IMR-90 (cell line): ENCODE measurements around the gene SPNS2. TPM values are rescaled to one million over a fixed set of nuclear protein-coding genes. Genes with fewer than 3 reads are reported as not detected.
A peak's percentile ranks its signal among the peaks of the same experiment; 100 is the strongest.

ENCODE experiments used
- ATAC-seq: fragments of 200-7000 bp; cut with Tn5 transposase; 2 replicates; pipeline ENCODE4 v1.9.1; 2020; ENCODE audit warnings: low read depth, mild to moderate bottlenecking, moderate library complexity
- BruUV-seq: library from RNA; stranded (reverse); fragments of 400-500 nt; replicated peaks from 2 replicates; lab custom pipeline; 2021; lab: Mats Ljungman, UMichigan
- CTCF ChIA-PET: fragments of 300-600 bp; formaldehyde crosslinking; extraction: SDS; loops from one replicate; lab custom pipeline; 2021; ENCODE audit warnings: antibody characterized with exemption; lab: Yijun Ruan, JAX
- POLR2A ChIA-PET: fragments of 300-600 bp; sonication (Branson Sonifier 250); formaldehyde crosslinking; loops from one replicate; lab custom pipeline; 2022; ENCODE audit warnings: antibody characterized with exemption; ENCODE audit not compliant: unreplicated experiment; lab: Charles Lee
- DNase-seq: peaks from one replicate; pipeline ENCODE4 v3.0.0; 2013
- H2AFZ ChIP-seq: replicated peaks from 2 replicates; pipeline ENCODE3; 2013; ENCODE audit warnings: low read length, mild to moderate bottlenecking; ENCODE audit not compliant: poor library complexity
- H2AK5ac ChIP-seq: 2 replicates; pipeline ENCODE4 v1.6.1; 2013; ENCODE audit warnings: low read depth, low read length, inconsistent platforms
- H2AK9ac ChIP-seq: replicated peaks from 2 replicates; pipeline ENCODE3; 2013; ENCODE audit warnings: mild to moderate bottlenecking, low read depth, low read length, moderate library complexity; ENCODE audit not compliant: poor library complexity
- H2BK120ac ChIP-seq: 2 replicates; pipeline ENCODE4 v1.6.1; 2013; ENCODE audit warnings: low read depth, low read length, inconsistent platforms
- H2BK15ac ChIP-seq: 3 replicates; pipeline ENCODE4 v1.6.1; 2013; ENCODE audit warnings: low read depth, low read length, inconsistent platforms
- H2BK20ac ChIP-seq: 2 replicates; pipeline ENCODE4 v1.6.1; 2013; ENCODE audit warnings: low read depth, mild to moderate bottlenecking, inconsistent platforms, low read length, moderate library complexity
- H2BK5ac ChIP-seq: 2 replicates; pipeline ENCODE4 v1.6.1; 2013; ENCODE audit warnings: mild to moderate bottlenecking, low read depth, low read length, inconsistent platforms; ENCODE audit not compliant: poor library complexity, severe bottlenecking
- H3K14ac ChIP-seq: replicated peaks from 2 replicates; pipeline ENCODE4 v1.6.1; 2013; ENCODE audit warnings: low read depth, low read length, inconsistent platforms
- H3K18ac ChIP-seq: 2 replicates; pipeline ENCODE4 v1.6.1; 2013; ENCODE audit warnings: low read depth, low read length, control low read depth
- H3K23ac ChIP-seq: 2 replicates; pipeline ENCODE4 v1.6.1; 2013; ENCODE audit warnings: low read depth, low read length, inconsistent platforms
- H3K27ac ChIP-seq: 2 replicates; pipeline ENCODE4 v1.5.1; 2013; ENCODE audit warnings: mild to moderate bottlenecking, control low read depth, low read length; ENCODE audit not compliant: insufficient read depth
- H3K27me3 ChIP-seq: 2 replicates; pipeline ENCODE4 v1.6.1; 2013; ENCODE audit warnings: low read length; ENCODE audit not compliant: control insufficient read depth, insufficient read depth
- H3K36me3 ChIP-seq: 2 replicates; pipeline ENCODE4 v1.6.1; 2013; ENCODE audit warnings: low read length, mixed read lengths; ENCODE audit not compliant: control insufficient read depth, insufficient read depth
- H3K4ac ChIP-seq: 2 replicates; pipeline ENCODE4 v1.6.1; 2013; ENCODE audit warnings: low read depth, low read length, inconsistent platforms
- H3K4me1 ChIP-seq: 2 replicates; pipeline ENCODE4 v1.6.1; 2013; ENCODE audit warnings: low read length, mixed read lengths; ENCODE audit not compliant: control insufficient read depth, insufficient read depth
- H3K4me2 ChIP-seq: 2 replicates; pipeline ENCODE4 v1.6.1; 2013; ENCODE audit warnings: low read depth, mild to moderate bottlenecking, control low read depth, low read length, moderate library complexity
- H3K4me3 ChIP-seq: 2 replicates; pipeline ENCODE4 v1.5.1; 2013; ENCODE audit warnings: low read depth, mild to moderate bottlenecking, control low read depth, low read length, moderate library complexity; ENCODE audit not compliant: insufficient read depth
- H3K56ac ChIP-seq: 2 replicates; pipeline ENCODE4 v1.6.1; 2013; ENCODE audit warnings: low read length, inconsistent platforms; ENCODE audit not compliant: insufficient read depth; ENCODE audit errors: extremely low read depth
- H3K79me1 ChIP-seq, 2 experiments: 2 replicates each; pipeline ENCODE4 v1.6.1; 2013; ENCODE audit warnings: low read length in 2 of 2, inconsistent platforms in 1 of 2, low read depth in 1 of 2
- H3K9ac ChIP-seq: 2 replicates; pipeline ENCODE4 v1.6.1; 2013; ENCODE audit warnings: low read depth, low read length, control low read depth
- H3K9me1 ChIP-seq: 2 replicates; pipeline ENCODE4 v1.6.1; 2013; ENCODE audit warnings: low read length, inconsistent platforms; ENCODE audit not compliant: insufficient read depth
- H3K9me3 ChIP-seq: 2 replicates; pipeline ENCODE4 v1.6.1; 2013; ENCODE audit warnings: low read length; ENCODE audit not compliant: control insufficient read depth, insufficient read depth
- H4K20me1 ChIP-seq: 2 replicates; pipeline ENCODE4 v1.6.1; 2013; ENCODE audit warnings: low read length, inconsistent platforms; ENCODE audit not compliant: insufficient read depth
- H4K5ac ChIP-seq: 2 replicates; pipeline ENCODE4 v1.6.1; 2013; ENCODE audit warnings: mild to moderate bottlenecking, low read depth, low read length, control low read depth
- H4K8ac ChIP-seq, 2 experiments: 2 replicates each; pipeline ENCODE4 v1.6.1; 2013; ENCODE audit warnings: low read depth in 2 of 2, low read length in 2 of 2, control low read depth in 1 of 2, inconsistent platforms in 1 of 2
- H4K91ac ChIP-seq: 2 replicates; pipeline ENCODE4 v1.6.1; 2013; ENCODE audit warnings: low read depth, low read length, inconsistent platforms; ENCODE audit not compliant: insufficient read depth
- MAFK ChIP-seq: IDR thresholded peaks from 2 replicates; pipeline ENCODE4 v1.6.1; 2012; ENCODE audit warnings: low read depth, low read length, improper control_type of control experiment
- POLR2A ChIP-seq: IDR thresholded peaks from 2 replicates; pipeline ENCODE4 v1.6.1; 2012; ENCODE audit warnings: mild to moderate bottlenecking, low read depth, low read length
- RFX5 ChIP-seq: IDR thresholded peaks from 2 replicates; pipeline ENCODE4 v1.8.0; 2012; ENCODE audit warnings: low read depth, mild to moderate bottlenecking, low read length, moderate library complexity
- SMC3 ChIP-seq: fragments of 150-350 bp; IDR thresholded peaks from 2 replicates; pipeline ENCODE4 v1.6.1; 2016; ENCODE audit warnings: low read depth, mild to moderate bottlenecking, antibody characterized with exemption, low read length, moderate library complexity
- WGBS, 2 experiments: methylation state at CpG; one replicate each; pipeline versions ENCODE4 v1.1.5 to v1.1.7; 2013; ENCODE audit warnings: missing lambda C conversion rate in 2 of 2; ENCODE audit not compliant: insufficient read length in 1 of 2; ENCODE audit errors: extremely low coverage in 2 of 2; 5-methylcytosine and 5-hydroxymethylcytosine counted together
- dilution Hi-C: fragments of 300-500 bp; cut with HindIII; formaldehyde crosslinking; loops from one replicate; pipeline ENCODE4 v1.14.3; 2018; ENCODE audit warnings: low sequenced_read_pairs; ENCODE audit not compliant: unreplicated experiment
- in situ Hi-C: fragments of 300-500 bp; cut with MboI; formaldehyde crosslinking; loops from 3 replicates; pipeline ENCODE4 v1.14.3; 2019; ENCODE audit warnings: low sequenced_read_pairs, inconsistent platforms, mixed read lengths
- intact Hi-C: fragments of 100-400 bp; cut with micrococcal nuclease; formaldehyde crosslinking; loops from 2 replicates; pipeline ENCODE4 v1.10.0; 2022
- polyA plus RNA-seq, 3 experiments: library from polyadenylated mRNA; depleted of rRNA; stranded (reverse); fragments of >200 nt; gene quantifications; 2 replicates each; pipeline ENCODE4 v1.2.3, GENCODE V29; 2012; ENCODE audit warnings: low replicate concordance in 1 of 3
- total RNA-seq: library from RNA; depleted of rRNA; stranded (reverse); fragments of >200 nt; gene quantifications from 2 replicates; pipeline ENCODE4 v1.2.3, GENCODE V29; 2012

SPNS2 gene
- total and polyA plus RNA-seq, 2 of the 4 experiments (the other 2 are of a cell fraction) = under 0.01 TPM; not detected in 1

DNA sequence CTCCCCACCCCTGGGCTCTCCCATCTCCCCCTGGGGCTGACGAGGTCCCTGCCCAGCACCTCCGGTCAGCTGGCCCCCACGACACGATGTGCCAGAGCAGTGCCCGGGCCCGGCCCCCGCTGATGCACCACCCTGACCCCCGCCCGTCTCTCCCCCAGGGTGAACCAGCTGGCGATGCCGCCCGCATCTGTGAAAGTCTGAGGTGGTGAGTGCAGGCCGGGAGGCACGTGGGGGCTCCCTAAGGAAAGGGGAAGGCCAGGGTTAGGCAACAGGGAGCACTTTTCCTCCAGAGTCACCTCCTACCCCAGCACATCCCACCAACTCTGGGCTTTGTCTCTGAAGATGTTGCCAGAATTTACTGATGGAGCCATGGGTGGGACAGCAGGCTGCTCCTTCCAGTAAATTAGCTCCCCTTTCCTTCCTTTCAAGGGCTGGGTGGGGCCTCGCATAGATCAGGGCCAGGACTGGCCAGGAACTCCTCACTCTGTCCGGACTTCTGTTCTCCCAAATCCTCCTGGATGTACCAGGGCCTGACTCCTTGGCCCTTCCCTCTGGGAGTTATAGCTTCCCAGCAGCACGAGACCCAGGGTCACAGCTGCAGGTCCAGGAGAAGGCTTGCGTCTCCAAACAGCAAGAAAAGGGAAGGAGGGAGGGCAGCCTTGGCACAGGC, 38.2 kb downstream of the SPNS2 start:
- CTCF ChIA-PET = no interaction called here
- no peak overlapping the region for H3K9ac ChIP-seq
- no peaks in the 10 kb centered on the region for H3K9me1 ChIP-seq
- no peak overlapping the region for H2BK5ac ChIP-seq
- dilution Hi-C loops (no loop called here), in situ Hi-C loops (no loop called here), intact Hi-C loops (loop anchor here (5.0 kb wide), 1 partner anchor 115 kb away; no protein-coding TSS in a partner anchor)
- no peak overlapping the region for H2AK9ac ChIP-seq
- no peak overlapping the region for H3K18ac ChIP-seq
- no peak overlapping the region for H3K4me2 ChIP-seq
- ATAC-seq (peak; percentile 6), DNase-seq (peak; percentile 7)
- H3K36me3 ChIP-seq = peaks cover 30% of the 10 kb centered on the region
- POLR2A ChIA-PET = no interaction called here
- no peak overlapping the region for H3K23ac ChIP-seq
- peaks cover 11% of the 10 kb centered on the region for H4K20me1 ChIP-seq
- H4K91ac ChIP-seq = no peak overlapping the region
- H3K9me3 ChIP-seq = no peaks in the 10 kb centered on the region
- H3K79me1 ChIP-seq = no peaks in the 10 kb centered on the region
- H3K27me3 ChIP-seq = peaks cover 5% of the 10 kb centered on the region; the same call in 1 of the 2 replicates
- no TSS peak for BruUV-seq
- WGBS, 2 experiments = no CpG with 5 or more reads among the region's 18 CpGs
- peaks cover 3% of the 10 kb centered on the region; the same call in 1 of the 2 replicates for H3K4me1 ChIP-seq
- no peak overlapping the region for H2BK120ac ChIP-seq
- H3K4me3 ChIP-seq = no peak overlapping the region
- no peak overlapping the region for H3K56ac ChIP-seq
- H4K5ac ChIP-seq = no peak overlapping the region
- H2AK5ac ChIP-seq = no peak overlapping the region
- H2BK15ac ChIP-seq = no peak overlapping the region
- H3K4ac ChIP-seq = no peak overlapping the region
- H2AFZ ChIP-seq = no peak overlapping the region
- H3K27ac ChIP-seq = no peak overlapping the region
- H4K8ac ChIP-seq = no peak overlapping the region
- TF ChIP-seq MAFK (no peak), RFX5 (no peak), POLR2A (no peak), SMC3 (no peak)
- H2BK20ac ChIP-seq = no peak overlapping the region
- no peak overlapping the region for H3K14ac ChIP-seq
